Measurements from ENCODE around the gene TNMD.

GRCh38 chrX:100643212-100643611 is 58.5 kb downstream of the TNMD start:
- TF ChIP-seq CTCF (IDR thresholded peaks at IDR 0.05; ENCODE audit: low read depth, low read length): no peak
- no peak for TF ChIP-seq MAX (IDR thresholded peaks at IDR 0.05; ENCODE audit: low read depth, low read length)
